Spinal cord (tissue), 10 donors: ENCODE data around the gene FAM47E. TPM values are rescaled to one million over a fixed set of nuclear protein-coding genes. Genes with fewer than 3 reads are reported as not detected.
"Not testable (repeated sequence)": the region's sequence is repeated elsewhere in the genome, so short reads cannot be mapped to it uniquely, and the experiment has no call there.

ENCODE experiments used
- DNase-seq, 6 donors: peaks; one replicate each; pipeline versions ENCODE4 v3.0.0 to v3.0.0-alpha.2; 2013 to 2015; ENCODE audit warnings: low spot score in 6 of 6, low read depth in 4 of 6
- H3K27ac ChIP-seq: one replicate; pipeline ENCODE4 v1.5.1; 2013; ENCODE audit warnings: low read depth, low read length, control low read depth
- H3K27me3 ChIP-seq: one replicate; pipeline ENCODE4 v1.6.1; 2013; ENCODE audit warnings: low read length; ENCODE audit not compliant: control insufficient read depth, insufficient read depth
- H3K36me3 ChIP-seq: one replicate; pipeline ENCODE4 v1.6.1; 2013; ENCODE audit warnings: low read length; ENCODE audit not compliant: control insufficient read depth, insufficient read depth
- H3K4me1 ChIP-seq: one replicate; pipeline ENCODE4 v1.6.1; 2013; ENCODE audit warnings: low read length; ENCODE audit not compliant: control insufficient read depth, insufficient read depth
- H3K4me3 ChIP-seq: one replicate; pipeline ENCODE4 v1.5.1; 2013; ENCODE audit warnings: low read depth, low read length, control low read depth
- H3K9me3 ChIP-seq: one replicate; pipeline ENCODE4 v1.6.1; 2013; ENCODE audit warnings: low read length; ENCODE audit not compliant: control insufficient read depth, insufficient read depth
- WGBS: methylation state at CpG from one replicate; pipeline ENCODE4 v1.1.5; 2013; ENCODE audit warnings: missing lambda C conversion rate; ENCODE audit not compliant: insufficient coverage; 5-methylcytosine and 5-hydroxymethylcytosine counted together
- polyA plus RNA-seq, 2 donors: library from polyadenylated mRNA; unstranded; fragments of 120-200 nt; gene quantifications; one replicate each; pipeline ENCODE4 v1.2.1, GENCODE V29; 2013; ENCODE audit not compliant: insufficient read length in 2 of 2
- total RNA-seq, 2 donors: library from RNA; depleted of rRNA in 1 of 2; stranded (reverse); fragments of 120-200 nt in 1 of 2; fragments of >200 nt in 1 of 2; gene quantifications; one replicate each; pipeline versions ENCODE4 v1.2.3 to v1.2.4, GENCODE V29; 2013 to 2014
- donor health status: healthy.

The FAM47E gene
- total and polyA plus RNA-seq, 4 donors, result 7.9 to 14.8 (median 9.5) TPM

DNA sequence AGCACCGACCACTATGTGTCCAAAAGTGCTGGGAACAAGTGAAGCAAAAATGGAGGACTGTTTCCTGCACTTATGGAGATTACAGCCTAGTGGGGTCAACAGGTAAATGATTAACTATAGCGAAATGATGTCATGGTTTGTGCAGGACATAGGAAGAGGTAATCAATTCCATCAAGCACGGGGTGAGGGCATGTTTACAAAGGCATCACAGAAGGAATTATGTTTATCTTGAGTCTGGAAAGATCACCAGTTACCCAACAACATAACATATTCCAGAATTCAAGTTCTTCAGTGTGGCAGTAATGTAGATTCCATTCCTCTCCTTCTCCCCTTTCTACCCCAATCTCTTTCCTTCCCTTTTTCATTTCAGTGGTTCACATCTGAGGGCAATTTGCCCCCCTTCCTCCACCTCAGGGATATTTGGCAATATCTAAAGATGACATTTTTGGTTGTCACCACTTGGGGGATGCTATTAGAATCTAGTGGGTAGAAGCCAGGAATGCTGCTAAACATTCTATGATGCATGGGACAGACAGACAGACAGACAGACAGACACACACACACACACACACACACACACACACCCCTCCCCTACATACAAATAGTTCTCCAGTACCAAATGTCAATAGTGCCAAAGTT lies 24.1 kb downstream of the FAM47E start:
- WGBS, result 100% methylated on average over 2 of the region's 3 CpGs
- no peaks in the 10 kb centered on the region for H3K4me1 ChIP-seq
- H3K27ac ChIP-seq, result no peak overlapping the region
- H3K9me3 ChIP-seq, result no peaks in the 10 kb centered on the region
- H3K4me3 ChIP-seq, result no peak overlapping the region
- no peaks in the 10 kb centered on the region for H3K27me3 ChIP-seq
- no peaks in the 10 kb centered on the region for H3K36me3 ChIP-seq
- DNase-seq, result no peak

DNA sequence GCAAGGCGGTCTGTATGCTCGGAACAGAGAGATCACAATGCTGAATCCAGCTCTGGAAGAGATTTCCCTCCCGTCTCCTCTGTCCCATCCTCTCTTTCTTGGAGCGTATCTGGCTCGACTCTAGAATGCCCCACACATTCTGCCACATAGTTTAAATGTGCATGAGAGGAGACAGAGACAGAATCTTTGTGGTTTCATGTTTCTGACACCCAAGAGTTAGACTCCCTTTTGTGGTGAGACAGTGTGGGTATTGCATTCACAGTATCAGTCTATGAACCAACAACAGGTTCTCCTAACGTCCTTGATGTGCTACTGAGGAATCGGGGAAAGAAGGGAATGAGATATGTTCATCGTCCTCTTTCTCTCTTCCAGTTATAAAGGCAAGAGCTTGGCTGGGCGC lies 25.3 kb downstream of the FAM47E start:
- Histone ChIP-seq H3K4me3 (no peak overlapping the region), H3K27me3 (no peaks in the 10 kb centered on the region), H3K4me1 (no peaks in the 10 kb centered on the region), H3K36me3 (no peaks in the 10 kb centered on the region), H3K27ac (no peak overlapping the region), H3K9me3 (no peaks in the 10 kb centered on the region)
- no peak for DNase-seq
- WGBS, result 93% methylated on average over 3 of the region's 9 CpGs

DNA sequence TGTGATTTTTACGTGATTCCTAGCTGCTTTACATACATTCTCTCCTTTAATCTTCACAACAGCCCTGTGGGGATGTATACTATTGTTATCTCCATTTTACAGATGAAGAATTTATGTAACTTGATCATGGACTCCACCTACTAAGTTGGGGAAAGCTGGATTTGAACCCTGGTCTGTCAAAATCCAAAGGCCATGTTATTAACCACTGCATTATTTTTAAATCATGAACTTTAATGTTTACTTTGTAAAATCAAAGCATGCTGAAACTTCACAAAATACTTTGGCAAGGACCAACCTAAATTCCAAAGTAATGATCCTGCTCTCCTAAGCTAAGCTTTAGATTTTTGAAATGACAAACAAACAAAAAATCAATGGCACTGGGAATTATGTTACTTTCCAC lies 26.1 kb downstream of the FAM47E start:
- H3K9me3 ChIP-seq, result no peaks in the 10 kb centered on the region
- no peak for DNase-seq
- WGBS, result no CpG with 5 or more reads among the region's 1 CpG
- H3K27ac ChIP-seq, result no peak overlapping the region
- no peaks in the 10 kb centered on the region for H3K36me3 ChIP-seq
- no peaks in the 10 kb centered on the region for H3K27me3 ChIP-seq
- no peak overlapping the region for H3K4me3 ChIP-seq
- H3K4me1 ChIP-seq, result no peaks in the 10 kb centered on the region

DNA sequence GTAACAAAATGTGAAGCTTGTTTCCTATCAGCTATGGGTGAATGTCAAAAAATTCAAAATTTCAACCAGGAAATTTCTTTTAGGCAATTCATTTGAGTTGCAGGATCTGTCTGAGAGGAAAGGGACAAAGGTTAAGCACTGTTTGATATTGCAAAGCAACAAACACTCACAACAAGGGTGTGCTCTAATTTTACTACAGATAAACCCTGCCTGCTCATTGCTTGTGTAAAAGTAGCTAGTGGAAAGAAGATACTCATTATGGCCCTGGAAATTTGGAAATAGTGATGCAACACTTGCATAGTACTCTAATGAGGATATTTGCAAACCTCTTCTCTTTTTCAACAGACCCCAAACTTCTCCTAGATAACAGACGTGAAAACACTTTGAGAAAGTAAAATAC lies 27.1 kb downstream of the FAM47E start:
- Histone ChIP-seq H3K4me1 (no peaks in the 10 kb centered on the region), H3K36me3 (no peaks in the 10 kb centered on the region), H3K9me3 (no peaks in the 10 kb centered on the region), H3K4me3 (no peak overlapping the region), H3K27ac (no peak overlapping the region), H3K27me3 (no peaks in the 10 kb centered on the region)
- DNase-seq, result no peak
- no CpG with 5 or more reads among the region's 1 CpG for WGBS

DNA sequence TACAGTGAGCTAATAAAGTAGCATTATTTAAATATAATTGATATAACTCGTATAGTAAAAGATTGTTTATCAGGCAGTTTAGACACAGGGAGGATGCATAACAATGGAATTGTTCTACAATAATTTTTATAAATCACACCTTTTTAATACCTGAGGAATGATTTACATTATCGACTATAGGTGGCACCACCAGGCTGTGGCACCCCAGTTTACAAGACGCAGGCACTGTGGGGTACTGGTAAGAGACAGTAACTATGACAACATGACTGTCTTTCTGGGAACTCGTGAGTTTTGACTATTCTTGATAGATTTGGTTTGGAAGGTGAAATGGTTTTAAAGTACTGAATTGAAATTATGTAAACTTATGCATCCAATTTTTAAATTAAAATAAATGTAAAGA lies 27.9 kb downstream of the FAM47E start:
- 100% methylated on average over 2 of the region's 4 CpGs for WGBS
- Histone ChIP-seq H3K4me3 (no peak overlapping the region), H3K36me3 (no peaks in the 10 kb centered on the region), H3K9me3 (no peaks in the 10 kb centered on the region), H3K27ac (no peak overlapping the region), H3K27me3 (no peaks in the 10 kb centered on the region), H3K4me1 (no peaks in the 10 kb centered on the region)
- no peak for DNase-seq

DNA sequence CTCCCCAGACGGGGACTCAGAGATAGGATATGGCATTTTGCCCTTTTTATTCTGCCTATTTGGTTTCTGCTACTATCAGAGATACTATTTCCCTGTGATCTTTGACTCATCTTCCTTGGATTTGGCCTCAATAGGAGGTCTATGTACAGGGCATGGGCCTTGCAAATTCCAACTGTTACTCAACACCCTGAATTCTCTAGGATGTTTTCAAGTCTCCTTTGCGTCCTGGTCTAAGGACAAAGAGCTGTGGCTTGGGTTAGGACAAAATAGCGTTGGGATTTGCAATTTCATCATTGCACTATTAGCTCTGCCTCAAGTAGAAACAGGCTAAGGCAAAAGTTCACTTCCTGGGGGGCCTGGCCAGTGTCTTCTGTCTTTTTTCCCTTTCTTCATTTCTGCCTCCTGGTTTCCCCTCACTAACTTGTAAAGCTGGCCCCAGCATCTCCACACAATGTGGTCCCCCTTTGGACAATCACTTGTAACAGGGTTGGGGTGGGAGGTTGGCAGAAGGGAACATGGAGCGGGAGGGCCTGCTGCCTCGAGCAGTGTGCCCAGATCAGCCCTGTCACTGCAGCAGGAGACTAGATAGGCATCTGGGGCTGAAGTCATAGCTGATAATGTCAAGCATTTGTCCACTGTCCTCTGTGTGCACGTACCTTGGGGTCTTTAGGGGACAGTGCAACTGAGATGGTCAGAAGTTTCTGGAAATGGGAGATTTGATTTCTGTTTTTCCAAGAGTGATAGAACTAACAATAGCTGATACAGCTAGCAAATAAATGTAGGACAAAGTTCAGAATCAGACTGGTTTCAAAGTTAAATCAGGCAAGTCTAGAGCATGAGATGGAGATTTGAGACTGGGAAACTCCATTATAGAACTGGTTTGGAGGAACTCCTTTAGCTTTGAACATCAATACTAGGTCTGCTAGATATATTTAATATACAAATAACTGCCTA lies 29.2 kb downstream of the FAM47E start:
- Histone ChIP-seq H3K4me1 (no peaks in the 10 kb centered on the region), H3K27ac (no peak overlapping the region), H3K4me3 (no peak overlapping the region), H3K27me3 (no peaks in the 10 kb centered on the region), H3K9me3 (peaks cover under 1% of the 10 kb centered on the region), H3K36me3 (no peaks in the 10 kb centered on the region)
- 96% methylated on average over 4 of the region's 6 CpGs for WGBS
- DNase-seq, result no peak

DNA sequence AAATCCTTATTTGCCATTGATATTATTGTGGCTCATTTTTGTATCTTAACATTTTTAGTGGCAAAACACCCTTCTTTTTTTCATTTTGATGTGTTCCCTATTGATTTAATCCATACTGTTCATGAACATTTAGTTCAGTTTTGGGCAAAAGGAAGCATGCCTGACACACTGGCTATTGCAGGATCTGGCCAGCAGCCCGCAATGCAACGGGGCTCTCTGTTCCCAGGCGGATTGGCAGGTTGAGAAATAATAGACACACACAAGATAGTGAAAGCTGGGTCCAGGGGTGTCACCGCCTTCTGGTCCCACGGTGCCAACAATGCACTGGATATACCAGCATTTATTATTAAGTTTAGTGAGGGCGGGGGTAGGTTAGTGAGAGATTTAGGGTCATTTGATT lies 30.1 kb downstream of the FAM47E start:
- H3K9me3 ChIP-seq, H3K36me3 ChIP-seq, H3K4me1 ChIP-seq, H3K27me3 ChIP-seq, H3K27ac ChIP-seq, H3K4me3 ChIP-seq, DNase-seq: not testable (repeated sequence)
- no CpG with 5 or more reads among the region's 6 CpGs for WGBS

DNA sequence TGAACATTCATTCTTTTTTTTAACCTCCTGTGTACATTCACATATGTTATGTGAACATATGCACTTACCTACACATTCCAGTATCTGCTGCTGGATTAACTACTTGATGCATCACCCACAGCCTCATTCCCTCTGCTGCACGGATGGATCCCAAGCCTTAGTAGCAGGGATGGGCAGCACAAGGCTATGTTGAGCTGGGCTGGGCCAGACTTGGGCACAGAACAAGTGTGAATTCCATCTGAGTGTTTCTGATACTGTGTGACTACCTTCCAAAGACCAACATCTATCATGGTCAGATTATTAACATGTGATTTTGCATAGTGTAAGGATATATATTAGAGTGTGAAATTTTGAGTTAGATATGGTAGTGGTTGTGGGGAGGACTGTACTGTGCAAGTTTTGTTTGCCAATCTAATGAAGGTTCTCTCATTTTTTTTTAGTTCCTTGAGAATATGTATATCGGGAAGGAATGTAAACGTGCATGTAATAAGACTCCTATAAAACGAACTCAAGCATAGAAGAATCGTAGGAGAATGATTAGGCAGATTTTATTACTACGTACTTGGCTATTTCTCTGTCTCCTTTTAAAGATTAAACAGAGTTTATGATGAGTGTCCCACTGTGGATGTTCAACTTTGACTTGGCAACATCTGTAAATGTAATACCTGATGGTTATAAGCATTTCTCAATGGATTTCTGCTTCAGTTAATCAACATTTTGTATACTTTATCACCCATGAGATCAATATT lies 31.6 kb downstream of the FAM47E start:
- Histone ChIP-seq H3K4me3 (no peak overlapping the region), H3K9me3 (peaks cover 2% of the 10 kb centered on the region), H3K4me1 (no peaks in the 10 kb centered on the region), H3K36me3 (no peaks in the 10 kb centered on the region), H3K27me3 (no peaks in the 10 kb centered on the region), H3K27ac (no peak overlapping the region)
- no peak for DNase-seq
- WGBS, result 90% methylated on average over 1 of the region's 6 CpGs

DNA sequence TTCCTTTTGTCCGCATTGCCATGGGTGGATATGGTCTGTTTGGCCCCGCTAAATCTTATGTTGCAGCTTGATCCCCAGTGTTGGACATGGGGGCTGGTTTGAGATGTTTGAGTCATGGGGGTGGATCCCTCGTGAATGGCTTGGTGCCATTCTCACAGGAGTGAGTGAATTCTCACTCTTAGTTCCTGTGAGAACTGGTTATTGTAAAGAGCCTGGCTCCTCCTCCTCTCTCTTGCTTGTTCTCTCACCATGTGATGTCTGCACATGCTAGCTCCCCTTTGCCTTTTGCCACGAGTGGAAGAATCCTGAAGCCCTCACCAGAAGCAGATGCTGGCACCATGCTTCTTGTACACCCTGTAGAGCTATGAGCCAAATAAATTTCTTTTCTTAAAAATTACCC lies 32.4 kb downstream of the FAM47E start:
- Histone ChIP-seq H3K4me1 (no peaks in the 10 kb centered on the region), H3K27ac (no peak overlapping the region), H3K27me3 (no peaks in the 10 kb centered on the region), H3K9me3 (peaks cover 2% of the 10 kb centered on the region), H3K4me3 (no peak overlapping the region), H3K36me3 (no peaks in the 10 kb centered on the region)
- no peak for DNase-seq
- 88% methylated on average over 2 of the region's 4 CpGs for WGBS
